ENCODE measurements around the gene THAP5.

Gene THAP5

GRCh38 chr7:108585843-108586242, 16.3 kb upstream of the THAP5 start:
- Histone ChIP-seq H3K4me1 (ENCODE audit: control insufficient read depth, insufficient read depth, low read length, poor library complexity, severe bottlenecking) (no peaks in the 10 kb centered on the region), H3K27ac (ENCODE audit: insufficient read depth, low read length, poor library complexity, severe bottlenecking) (no peak overlapping the region), H3K36me3 (ENCODE audit: control insufficient read depth, insufficient read depth, low read length) (no peaks in the 10 kb centered on the region), H3K27me3 (replicated peaks; ENCODE audit: control insufficient read depth, insufficient read depth, low read length, poor library complexity, severe bottlenecking) (no peaks in the 10 kb centered on the region), H3K4me3 (ENCODE audit: insufficient read depth, low read depth, low read length, poor library complexity, severe bottlenecking) (no peak overlapping the region), H3K9me3 (ENCODE audit: control insufficient read depth, low read length) (no peaks in the 10 kb centered on the region)
- DNase-seq, result no peak

- H3K36me3 ChIP-seq (ENCODE audit: control insufficient read depth, insufficient read depth, low read length), result peaks cover 8% of the 10 kb centered on the region
- H3K27ac ChIP-seq (ENCODE audit: insufficient read depth, low read length, poor library complexity, severe bottlenecking), result no peak overlapping the region
- H3K27me3 ChIP-seq (replicated peaks; ENCODE audit: control insufficient read depth, insufficient read depth, low read length, poor library complexity, severe bottlenecking), result no peaks in the 10 kb centered on the region
- no peaks in the 10 kb centered on the region for H3K4me1 ChIP-seq (ENCODE audit: control insufficient read depth, insufficient read depth, low read length, poor library complexity, severe bottlenecking)
- no peaks in the 10 kb centered on the region for H3K9me3 ChIP-seq (ENCODE audit: control insufficient read depth, low read length)
- no peak for DNase-seq
- no peak overlapping the region for H3K4me3 ChIP-seq (ENCODE audit: insufficient read depth, low read depth, low read length, poor library complexity, severe bottlenecking)
Observed at GRCh38 chr7:108584211-108584610, 14.7 kb upstream of the THAP5 start.

- H3K9me3 ChIP-seq (ENCODE audit: control insufficient read depth, low read length), result no peaks in the 10 kb centered on the region
- no peak for DNase-seq
- H3K27ac ChIP-seq (ENCODE audit: insufficient read depth, low read length, poor library complexity, severe bottlenecking), result no peak overlapping the region
- H3K4me3 ChIP-seq (ENCODE audit: insufficient read depth, low read depth, low read length, poor library complexity, severe bottlenecking), result no peak overlapping the region
- no peaks in the 10 kb centered on the region for H3K4me1 ChIP-seq (ENCODE audit: control insufficient read depth, insufficient read depth, low read length, poor library complexity, severe bottlenecking)
- H3K36me3 ChIP-seq (ENCODE audit: control insufficient read depth, insufficient read depth, low read length), result peaks cover 13% of the 10 kb centered on the region
- no peaks in the 10 kb centered on the region for H3K27me3 ChIP-seq (replicated peaks; ENCODE audit: control insufficient read depth, insufficient read depth, low read length, poor library complexity, severe bottlenecking)
Observed at GRCh38 chr7:108581655-108582491, 12.4 kb upstream of the THAP5 start.

- Histone ChIP-seq H3K27ac (ENCODE audit: insufficient read depth, low read length, poor library complexity, severe bottlenecking) (no peak overlapping the region), H3K4me1 (ENCODE audit: control insufficient read depth, insufficient read depth, low read length, poor library complexity, severe bottlenecking) (no peaks in the 10 kb centered on the region), H3K4me3 (ENCODE audit: insufficient read depth, low read depth, low read length, poor library complexity, severe bottlenecking) (no peak overlapping the region), H3K9me3 (ENCODE audit: control insufficient read depth, low read length) (no peaks in the 10 kb centered on the region), H3K36me3 (ENCODE audit: control insufficient read depth, insufficient read depth, low read length) (peaks cover 20% of the 10 kb centered on the region), H3K27me3 (replicated peaks; ENCODE audit: control insufficient read depth, insufficient read depth, low read length, poor library complexity, severe bottlenecking) (no peaks in the 10 kb centered on the region)
- DNase-seq, result no peak
Observed at GRCh38 chr7:108580298-108580697, 10.8 kb upstream of the THAP5 start.

- H3K36me3 ChIP-seq (ENCODE audit: control insufficient read depth, insufficient read depth, low read length), result peaks cover 28% of the 10 kb centered on the region
- no peak overlapping the region for H3K27ac ChIP-seq (ENCODE audit: insufficient read depth, low read length, poor library complexity, severe bottlenecking)
- DNase-seq, result no peak
- H3K4me1 ChIP-seq (ENCODE audit: control insufficient read depth, insufficient read depth, low read length, poor library complexity, severe bottlenecking), result no peaks in the 10 kb centered on the region
- no peak overlapping the region for H3K4me3 ChIP-seq (ENCODE audit: insufficient read depth, low read depth, low read length, poor library complexity, severe bottlenecking)
- no peaks in the 10 kb centered on the region for H3K9me3 ChIP-seq (ENCODE audit: control insufficient read depth, low read length)
- no peaks in the 10 kb centered on the region for H3K27me3 ChIP-seq (replicated peaks; ENCODE audit: control insufficient read depth, insufficient read depth, low read length, poor library complexity, severe bottlenecking)
Observed at GRCh38 chr7:108578937-108579336, 9.4 kb upstream of the THAP5 start.

- no peaks in the 10 kb centered on the region for H3K9me3 ChIP-seq (ENCODE audit: control insufficient read depth, low read length)
- H3K27ac ChIP-seq (ENCODE audit: insufficient read depth, low read length, poor library complexity, severe bottlenecking), result no peak overlapping the region
- H3K4me1 ChIP-seq (ENCODE audit: control insufficient read depth, insufficient read depth, low read length, poor library complexity, severe bottlenecking), result peaks cover 4% of the 10 kb centered on the region
- no peak overlapping the region for H3K4me3 ChIP-seq (ENCODE audit: insufficient read depth, low read depth, low read length, poor library complexity, severe bottlenecking)
- DNase-seq, result no peak
- H3K27me3 ChIP-seq (replicated peaks; ENCODE audit: control insufficient read depth, insufficient read depth, low read length, poor library complexity, severe bottlenecking), result no peaks in the 10 kb centered on the region
- H3K36me3 ChIP-seq (ENCODE audit: control insufficient read depth, insufficient read depth, low read length), result peaks cover 39% of the 10 kb centered on the region
Observed at GRCh38 chr7:108576116-108576515, 6.6 kb upstream of the THAP5 start.

- H3K4me1 ChIP-seq (ENCODE audit: control insufficient read depth, insufficient read depth, low read length, poor library complexity, severe bottlenecking), result peaks cover 6% of the 10 kb centered on the region
- peaks cover 39% of the 10 kb centered on the region for H3K36me3 ChIP-seq (ENCODE audit: control insufficient read depth, insufficient read depth, low read length)
- no peaks in the 10 kb centered on the region for H3K9me3 ChIP-seq (ENCODE audit: control insufficient read depth, low read length)
- no peak for DNase-seq
- H3K4me3 ChIP-seq (ENCODE audit: insufficient read depth, low read depth, low read length, poor library complexity, severe bottlenecking), result no peak overlapping the region
- H3K27ac ChIP-seq (ENCODE audit: insufficient read depth, low read length, poor library complexity, severe bottlenecking), result no peak overlapping the region
- H3K27me3 ChIP-seq (replicated peaks; ENCODE audit: control insufficient read depth, insufficient read depth, low read length, poor library complexity, severe bottlenecking), result no peaks in the 10 kb centered on the region
Observed at GRCh38 chr7:108575156-108575555, 5.7 kb upstream of the THAP5 start.

GRCh38 chr7:108572480-108572879, 3.0 kb upstream of the THAP5 start:
- no peak overlapping the region for H3K4me3 ChIP-seq (ENCODE audit: insufficient read depth, low read depth, low read length, poor library complexity, severe bottlenecking)
- DNase-seq, result no peak
- H3K9me3 ChIP-seq (ENCODE audit: control insufficient read depth, low read length), result no peaks in the 10 kb centered on the region
- H3K36me3 ChIP-seq (ENCODE audit: control insufficient read depth, insufficient read depth, low read length), result peaks cover 26% of the 10 kb centered on the region
- no peaks in the 10 kb centered on the region for H3K27me3 ChIP-seq (replicated peaks; ENCODE audit: control insufficient read depth, insufficient read depth, low read length, poor library complexity, severe bottlenecking)
- H3K27ac ChIP-seq (ENCODE audit: insufficient read depth, low read length, poor library complexity, severe bottlenecking), result no peak overlapping the region
- H3K4me1 ChIP-seq (ENCODE audit: control insufficient read depth, insufficient read depth, low read length, poor library complexity, severe bottlenecking), result peaks cover 15% of the 10 kb centered on the region

GRCh38 chr7:108570146-108570755, 745 bp upstream of the THAP5 start:
- peak; percentile 23 to 42 (median 42) for DNase-seq
- H3K27me3 ChIP-seq (replicated peaks; ENCODE audit: control insufficient read depth, insufficient read depth, low read length, poor library complexity, severe bottlenecking), result no peaks in the 10 kb centered on the region

GRCh38 chr7:108568801-108569380, 615 bp downstream of the THAP5 start:
- Histone ChIP-seq H3K36me3 (ENCODE audit: control insufficient read depth, insufficient read depth, low read length) (peaks cover 21% of the 10 kb centered on the region), H3K27me3 (replicated peaks; ENCODE audit: control insufficient read depth, insufficient read depth, low read length, poor library complexity, severe bottlenecking) (no peaks in the 10 kb centered on the region), H3K4me3 (ENCODE audit: insufficient read depth, low read depth, low read length, poor library complexity, severe bottlenecking) (peak overlapping the region; percentile 75), H3K27ac (ENCODE audit: insufficient read depth, low read length, poor library complexity, severe bottlenecking) (peak overlapping the region; percentile 99), H3K9me3 (ENCODE audit: control insufficient read depth, low read length) (no peaks in the 10 kb centered on the region), H3K4me1 (ENCODE audit: control insufficient read depth, insufficient read depth, low read length, poor library complexity, severe bottlenecking) (peaks cover 15% of the 10 kb centered on the region)
- no peak for DNase-seq

More at GRCh38 chr7:108570146-108570755, 745 bp upstream of the THAP5 start:
- Histone ChIP-seq H3K4me1 (ENCODE audit: control insufficient read depth, insufficient read depth, low read length, poor library complexity, severe bottlenecking) (peaks cover 15% of the 10 kb centered on the region), H3K4me3 (ENCODE audit: insufficient read depth, low read depth, low read length, poor library complexity, severe bottlenecking) (peak overlapping the region; percentile 75), H3K9me3 (ENCODE audit: control insufficient read depth, low read length) (no peaks in the 10 kb centered on the region), H3K36me3 (ENCODE audit: control insufficient read depth, insufficient read depth, low read length) (peaks cover 23% of the 10 kb centered on the region), H3K27ac (ENCODE audit: insufficient read depth, low read length, poor library complexity, severe bottlenecking) (peak overlapping the region; percentile 99)
